DND-41 (cell line): ENCODE data around the gene PTMA.
"Not testable (repeated sequence)": the region's sequence is repeated elsewhere in the genome, so short reads cannot be mapped to it uniquely, and the experiment has no call there.

ENCODE experiments used
- ATAC-seq: fragments of 200-7000 bp; cut with Tn5 transposase; 3 replicates; pipeline ENCODE4 v1.9.1; 2021; ENCODE audit warnings: low read depth; ENCODE audit not compliant: insufficient read depth
- DNase-seq: peaks from one replicate; pipeline ENCODE4 v3.0.0-alpha.2; 2020
- H2AFZ ChIP-seq: 2 replicates; pipeline ENCODE4 v1.6.0; 2012; ENCODE audit warnings: low read depth, low read length
- H3K27ac ChIP-seq: 2 replicates; pipeline ENCODE4 v1.5.1; 2012; ENCODE audit warnings: low read length, inconsistent platforms
- H3K27me3 ChIP-seq: fragments of 200-600 bp; sonication (generic); 2 replicates; pipeline ENCODE4 v1.6.0; 2012; ENCODE audit warnings: low read length, mild to moderate bottlenecking, inconsistent platforms; ENCODE audit not compliant: insufficient read depth, poor library complexity
- H3K36me3 ChIP-seq: 2 replicates; pipeline ENCODE4 v1.5.1; 2012; ENCODE audit warnings: low read length, inconsistent platforms; ENCODE audit not compliant: insufficient read depth
- H3K4me1 ChIP-seq: 2 replicates; pipeline ENCODE4 v1.5.1; 2012; ENCODE audit warnings: mild to moderate bottlenecking, low read length; ENCODE audit not compliant: insufficient read depth
- H3K4me2 ChIP-seq: 2 replicates; pipeline ENCODE4 v1.6.0; 2012; ENCODE audit warnings: mild to moderate bottlenecking, moderate library complexity, low read length, inconsistent platforms; ENCODE audit not compliant: insufficient read depth
- H3K4me3 ChIP-seq, 2 experiments: fragments of 200-600 bp in 1 of 2; shearing (Covaris generic) in 1 of 2; 2 replicates each; pipeline ENCODE4 v1.5.1; 2012 to 2016; ENCODE audit warnings: inconsistent platforms in 2 of 2, low read length in 2 of 2, mild to moderate bottlenecking in 2 of 2, low read depth in 1 of 2, moderate library complexity in 1 of 2
- H3K79me2 ChIP-seq: 2 replicates; pipeline ENCODE4 v1.6.0; 2012; ENCODE audit warnings: low read length, inconsistent platforms; ENCODE audit not compliant: insufficient read depth
- H3K9ac ChIP-seq: 2 replicates; pipeline ENCODE4 v1.6.0; 2012; ENCODE audit warnings: low read depth, mild to moderate bottlenecking, inconsistent platforms, low read length, moderate library complexity
- H3K9me3 ChIP-seq: 2 replicates; pipeline ENCODE4 v1.5.1; 2012; ENCODE audit warnings: low read length, moderate library complexity, mild to moderate bottlenecking, inconsistent platforms; ENCODE audit not compliant: insufficient read depth, severe bottlenecking
- H4K20me1 ChIP-seq: 2 replicates; pipeline ENCODE4 v1.6.0; 2012; ENCODE audit warnings: low read length; ENCODE audit not compliant: insufficient read depth
- CTCF ChIP-seq: IDR thresholded peaks from 2 replicates; pipeline ENCODE4 v1.5.1; 2012; ENCODE audit warnings: borderline replicate concordance, low read length, moderate library complexity, mild to moderate bottlenecking; ENCODE audit not compliant: poor library complexity, severe bottlenecking; ENCODE audit errors: extremely low read depth
- EZH2 ChIP-seq: IDR thresholded peaks from 3 replicates; pipeline ENCODE4 v1.6.1; 2012; ENCODE audit warnings: borderline replicate concordance, low read depth, mild to moderate bottlenecking, moderate library complexity, low read length, inconsistent platforms; ENCODE audit not compliant: severe bottlenecking

PTMA gene

GRCh38 chr2:231745303-231746038 lies 37.1 kb downstream of the PTMA start:
- TF ChIP-seq EZH2 = no peak
- no peak for TF ChIP-seq CTCF
- H3K27me3 ChIP-seq = no peaks in the 10 kb centered on the region
- H2AFZ ChIP-seq = no peak overlapping the region
- no peaks in the 10 kb centered on the region for H3K79me2 ChIP-seq
- H3K9me3 ChIP-seq = no peaks in the 10 kb centered on the region
- no peak for ATAC-seq
- no peak overlapping the region for H3K9ac ChIP-seq
- peaks cover 20% of the 10 kb centered on the region for H3K4me1 ChIP-seq
- DNase-seq = no peak
- no peak overlapping the region for H3K27ac ChIP-seq
- H3K4me2 ChIP-seq = no peak overlapping the region
- no peaks in the 10 kb centered on the region for H3K36me3 ChIP-seq
- no peak overlapping the region for H3K4me3 ChIP-seq
- H4K20me1 ChIP-seq = no peaks in the 10 kb centered on the region

- not testable (repeated sequence) for H2AFZ ChIP-seq, H3K9me3 ChIP-seq, H3K27me3 ChIP-seq, H3K9ac ChIP-seq, H3K4me3 ChIP-seq, H4K20me1 ChIP-seq, H3K79me2 ChIP-seq, H3K36me3 ChIP-seq
- Histone ChIP-seq H3K4me2 (peak overlapping the region; percentile 19; the same call in 1 of the 2 replicates), H3K4me1 (peaks cover 30% of the 10 kb centered on the region), H3K27ac (peak overlapping the region; percentile 41; the same call in 1 of the 2 replicates)
- DNase-seq (peak; percentile 58), ATAC-seq (peak; percentile 65)
These were observed 40.0 kb downstream of the PTMA start for GRCh38 chr2:231748153-231748896.

GRCh38 chr2:231749016-231749415 lies 40.7 kb downstream of the PTMA start:
- H3K9me3 ChIP-seq, H3K4me3 ChIP-seq, H2AFZ ChIP-seq, H3K27me3 ChIP-seq, H3K36me3 ChIP-seq, H3K79me2 ChIP-seq, H4K20me1 ChIP-seq: not testable (repeated sequence)
- peaks cover 30% of the 10 kb centered on the region for H3K4me1 ChIP-seq
- DNase-seq = peak; percentile 84
- H3K27ac ChIP-seq = peak overlapping the region; percentile 41; the same call in 1 of the 2 replicates
- peak overlapping the region; percentile 28; the same call in 1 of the 2 replicates for H3K9ac ChIP-seq
- 0 out of 2 replicates have a peak overlapping the region, but pooled peaks have one; percentile 33 for H3K4me2 ChIP-seq
- ATAC-seq = peak; percentile 89

GRCh38 chr2:231751042-231751815 lies 42.9 kb downstream of the PTMA start:
- no peaks in the 10 kb centered on the region for H4K20me1 ChIP-seq
- ATAC-seq (no peak), DNase-seq (no peak)
- no peaks in the 10 kb centered on the region for H3K9me3 ChIP-seq
- no peaks in the 10 kb centered on the region for H3K36me3 ChIP-seq
- TF ChIP-seq EZH2 = no peak
- TF ChIP-seq CTCF = no peak
- H3K27ac ChIP-seq = no peak overlapping the region
- H3K9ac ChIP-seq = no peak overlapping the region
- H3K79me2 ChIP-seq = no peaks in the 10 kb centered on the region
- no peaks in the 10 kb centered on the region for H3K27me3 ChIP-seq
- no peak overlapping the region for H2AFZ ChIP-seq
- H3K4me2 ChIP-seq = no peak overlapping the region
- peaks cover 30% of the 10 kb centered on the region for H3K4me1 ChIP-seq
- no peak overlapping the region for H3K4me3 ChIP-seq
